GM20431 (cell line): Measurements from ENCODE around the gene MYADML2.
"Not testable (repeated sequence)": the region's sequence is repeated elsewhere in the genome, so short reads cannot be mapped to it uniquely, and the experiment has no call there.

Experiments
- in situ Hi-C: fragments of 300-500 bp; cut with MseI, MboI; formaldehyde crosslinking; loops from one replicate; pipeline ENCODE4 v1.15.0; 2020; ENCODE audit warnings: low sequenced_read_pairs; ENCODE audit not compliant: unreplicated experiment

MYADML2 gene

DNA sequence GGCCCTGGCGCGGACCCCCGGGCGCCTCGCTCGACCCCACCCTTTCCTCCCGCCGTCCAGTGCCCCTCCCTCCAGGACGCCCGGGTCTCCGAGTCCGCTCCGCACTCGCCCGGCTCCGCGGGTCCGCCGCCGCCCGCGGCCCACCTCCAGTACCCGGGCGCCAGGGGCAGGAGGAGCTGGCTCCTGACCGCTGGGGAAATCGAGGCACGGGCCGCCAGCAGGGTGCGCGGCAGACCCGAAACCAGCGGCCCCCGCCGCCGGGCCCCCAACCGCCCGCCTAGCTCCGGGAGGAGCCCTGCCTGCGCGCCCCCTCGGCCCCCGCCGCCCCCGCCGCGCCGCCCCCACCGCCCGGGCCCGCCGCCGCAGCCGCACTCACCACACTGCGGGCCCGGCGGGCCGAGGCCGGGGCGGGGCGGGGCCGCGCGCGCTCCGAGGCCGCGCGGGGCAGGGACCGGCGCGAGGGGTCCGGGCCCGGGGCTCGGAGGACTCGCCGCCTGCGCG, 19.8 kb downstream of the MYADML2 start:
- in situ Hi-C loops: no loop called here

DNA sequence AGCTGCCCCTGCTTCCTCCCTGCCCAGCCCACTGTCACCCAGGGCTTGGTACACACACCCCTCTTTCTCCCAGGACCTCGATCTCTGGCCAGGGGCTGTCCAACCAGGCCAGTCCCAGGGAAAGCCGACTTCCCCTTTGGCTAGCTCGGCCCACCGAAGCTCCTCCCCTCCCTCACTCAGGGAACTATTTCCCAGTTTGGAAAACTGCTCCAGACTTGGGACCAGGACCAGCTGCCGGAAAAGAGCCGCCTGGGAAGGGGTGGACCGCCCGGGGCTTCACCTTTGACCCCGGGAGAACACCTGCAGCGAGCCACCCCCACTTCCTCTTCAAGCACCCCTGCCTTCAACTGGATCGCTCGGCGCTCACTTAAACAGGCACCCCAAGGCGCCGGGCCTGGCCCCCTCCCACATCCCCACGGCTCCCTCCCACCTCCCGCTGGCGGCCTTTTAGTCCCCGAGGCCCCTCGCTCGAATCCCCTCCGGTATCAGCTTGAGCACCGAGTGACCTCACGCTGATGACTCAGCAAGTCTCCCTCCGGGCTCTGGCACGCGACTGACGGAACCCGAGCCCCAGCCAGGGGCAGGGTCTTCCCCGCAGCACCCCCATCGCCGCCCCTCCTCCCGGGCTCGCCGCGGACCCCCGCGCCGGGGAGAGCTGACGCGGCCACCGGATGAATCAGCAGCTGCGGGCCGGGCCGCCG, 20.4 kb downstream of the MYADML2 start:
- in situ Hi-C loops: no loop called here

GRCh38 chr17:81925860-81926450, 21.1 kb downstream of the MYADML2 start:
- in situ Hi-C loops: no loop called here

- in situ Hi-C loops: no loop called here
Measured at GRCh38 chr17:81924557-81925532, 22.2 kb downstream of the MYADML2 start.

DNA sequence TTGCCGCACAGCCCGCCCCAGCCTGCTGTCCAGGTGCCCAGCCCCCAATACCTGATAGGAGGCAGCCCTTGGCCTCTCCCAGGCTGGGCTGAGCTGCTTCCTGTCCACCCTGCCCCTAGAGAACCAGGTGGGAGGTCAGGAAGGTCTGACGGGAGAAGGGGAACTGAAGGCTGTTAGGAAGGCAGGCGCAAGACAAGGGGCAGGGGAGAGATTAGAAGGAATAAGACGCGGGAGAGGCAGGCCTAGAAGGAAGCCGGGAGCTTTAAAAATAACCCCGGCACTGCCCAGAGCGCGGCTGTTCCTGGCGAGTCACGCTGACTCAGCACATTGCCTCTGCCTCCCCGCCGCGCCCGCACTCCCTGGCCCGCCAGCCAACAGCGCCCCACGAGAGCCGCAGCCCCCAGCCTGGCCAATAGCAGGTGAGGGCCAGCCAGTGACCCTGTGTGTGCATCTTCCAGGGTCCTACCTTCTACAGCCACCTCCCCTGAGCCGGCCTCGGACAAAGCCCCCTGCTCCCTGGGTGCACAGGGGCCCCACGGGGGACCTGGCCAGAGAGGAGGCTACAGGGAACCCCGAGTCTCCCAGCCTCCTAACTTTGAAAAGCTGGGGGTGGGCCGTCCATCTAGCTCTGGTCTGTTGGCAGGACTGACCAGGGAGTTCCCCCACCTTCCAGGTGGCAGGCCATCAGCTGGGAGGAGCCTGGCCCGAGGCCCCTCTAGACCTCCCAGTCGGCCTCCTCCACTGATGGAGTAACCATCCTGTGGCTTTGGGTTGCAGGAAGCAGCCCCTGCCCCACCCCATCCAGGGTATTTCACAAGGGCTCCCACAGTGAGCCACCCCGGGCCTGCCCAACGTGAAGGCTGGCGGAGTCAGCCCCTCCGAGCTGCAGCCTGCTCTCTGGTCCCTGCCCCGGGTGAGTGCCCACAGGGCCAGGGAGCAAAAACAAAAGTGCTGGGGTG, 23.5 kb downstream of the MYADML2 start:
- in situ Hi-C loops: no loop called here

GRCh38 chr17:81922566-81923301, 24.3 kb downstream of the MYADML2 start:
- in situ Hi-C loops: no loop called here

- in situ Hi-C loops: no loop called here
Measured at GRCh38 chr17:81921996-81922565, 25.0 kb downstream of the MYADML2 start.

DNA sequence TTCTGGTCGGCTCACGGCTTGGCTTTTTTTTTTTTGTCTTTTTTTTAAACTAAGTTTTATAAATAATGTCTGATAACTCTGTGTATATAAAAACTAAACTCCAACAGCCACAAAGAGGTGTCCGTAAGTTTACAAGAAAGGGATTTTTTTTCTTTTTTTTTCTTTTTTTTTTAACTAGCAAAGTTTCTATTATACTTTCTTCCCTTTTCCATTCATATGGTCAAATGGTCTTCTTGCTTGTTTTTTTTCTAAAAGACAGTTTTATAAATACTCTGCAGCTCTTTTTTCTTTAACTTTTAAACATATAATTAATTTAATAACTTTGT, 25.5 kb downstream of the MYADML2 start:
- in situ Hi-C loops: no loop called here

GRCh38 chr17:81920612-81921536, 26.2 kb downstream of the MYADML2 start:
- in situ Hi-C loops: no loop called here

DNA sequence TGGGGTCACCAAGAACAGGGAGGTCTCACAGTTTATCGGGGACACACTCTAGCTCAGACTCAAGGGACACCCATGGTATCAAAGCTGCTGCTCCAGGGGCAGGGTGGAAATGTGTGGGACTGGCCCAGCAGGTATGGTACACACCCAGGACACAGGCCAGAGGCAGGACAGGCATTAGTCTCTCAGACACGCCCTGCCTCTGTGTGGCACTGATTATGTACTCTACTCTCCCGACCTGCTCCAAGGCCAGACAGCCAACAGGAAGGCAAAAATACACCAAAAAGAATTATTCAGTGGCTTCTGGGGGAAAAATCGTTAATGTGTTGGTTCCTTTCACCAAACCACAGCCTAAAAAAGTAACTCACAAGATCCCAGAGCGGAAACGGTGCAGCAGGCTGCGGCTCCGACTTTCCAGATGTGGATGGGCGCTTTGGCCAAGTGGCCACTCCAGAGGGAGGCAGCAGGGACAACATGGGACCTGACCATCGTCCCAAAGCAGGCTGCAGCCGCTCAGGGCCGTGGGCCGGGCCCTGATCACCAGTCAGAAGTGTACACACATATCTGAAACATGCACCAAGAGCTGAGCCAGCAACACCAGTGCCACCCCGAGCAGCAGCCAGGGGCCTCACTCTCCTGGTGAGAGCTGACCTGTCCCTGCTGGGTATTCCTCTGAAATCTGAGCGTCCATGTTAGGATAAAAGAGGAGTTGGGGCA, 28.0 kb downstream of the MYADML2 start:
- in situ Hi-C loops: no loop called here

GRCh38 chr17:81918333-81918669, 28.7 kb downstream of the MYADML2 start:
- in situ Hi-C loops: not testable (repeated sequence)

DNA sequence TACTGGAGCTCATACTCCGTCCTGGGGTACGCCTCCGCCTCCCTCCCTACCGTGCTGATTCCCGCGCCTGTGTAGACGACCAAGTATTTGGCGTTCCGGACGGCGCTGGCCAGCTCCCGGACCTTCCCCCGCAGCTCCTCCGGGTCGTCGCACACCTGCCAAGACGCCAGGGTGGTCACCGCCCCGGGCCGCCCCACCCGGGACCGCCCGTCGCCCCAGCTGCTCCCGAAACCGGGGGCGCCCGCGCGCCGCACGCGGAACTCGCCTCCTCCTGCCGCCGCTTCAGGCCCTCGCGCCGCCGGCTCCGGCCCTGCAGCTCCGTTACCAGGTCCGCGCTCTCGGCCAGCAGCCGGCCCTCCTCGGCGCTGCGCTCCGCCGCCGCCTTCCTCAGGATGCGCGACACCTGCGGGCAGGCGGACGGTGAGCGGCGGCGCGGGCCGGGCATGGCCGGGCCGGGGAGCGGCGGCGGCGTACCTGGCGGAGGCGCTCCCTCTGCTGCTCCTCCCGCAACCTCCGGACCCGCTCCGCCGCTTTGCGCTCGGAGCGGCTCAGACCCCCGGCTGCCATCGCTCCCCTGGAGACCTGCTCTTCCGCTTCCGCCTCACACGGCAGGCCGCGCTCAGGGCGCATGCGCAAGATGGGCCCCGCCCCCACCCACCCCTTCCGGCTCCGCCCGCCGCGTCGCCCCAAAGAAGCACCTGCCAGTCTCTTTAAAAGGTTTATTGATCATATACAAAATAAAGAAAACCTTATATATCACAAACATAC, 29.3 kb downstream of the MYADML2 start, which contains the start of gene SIRT7:
SIRT7 (minus strand) TSS at position 612 of the 768 bp plus-strand sequence; CDS start at position 567, 45 bp downstream.
- in situ Hi-C loops: no loop called here

- in situ Hi-C loops: no loop called here
Measured at GRCh38 chr17:81916234-81917001, 30.6 kb downstream of the MYADML2 start.

- in situ Hi-C loops: no loop called here
Measured at GRCh38 chr17:81915331-81915730, 31.7 kb downstream of the MYADML2 start.

DNA sequence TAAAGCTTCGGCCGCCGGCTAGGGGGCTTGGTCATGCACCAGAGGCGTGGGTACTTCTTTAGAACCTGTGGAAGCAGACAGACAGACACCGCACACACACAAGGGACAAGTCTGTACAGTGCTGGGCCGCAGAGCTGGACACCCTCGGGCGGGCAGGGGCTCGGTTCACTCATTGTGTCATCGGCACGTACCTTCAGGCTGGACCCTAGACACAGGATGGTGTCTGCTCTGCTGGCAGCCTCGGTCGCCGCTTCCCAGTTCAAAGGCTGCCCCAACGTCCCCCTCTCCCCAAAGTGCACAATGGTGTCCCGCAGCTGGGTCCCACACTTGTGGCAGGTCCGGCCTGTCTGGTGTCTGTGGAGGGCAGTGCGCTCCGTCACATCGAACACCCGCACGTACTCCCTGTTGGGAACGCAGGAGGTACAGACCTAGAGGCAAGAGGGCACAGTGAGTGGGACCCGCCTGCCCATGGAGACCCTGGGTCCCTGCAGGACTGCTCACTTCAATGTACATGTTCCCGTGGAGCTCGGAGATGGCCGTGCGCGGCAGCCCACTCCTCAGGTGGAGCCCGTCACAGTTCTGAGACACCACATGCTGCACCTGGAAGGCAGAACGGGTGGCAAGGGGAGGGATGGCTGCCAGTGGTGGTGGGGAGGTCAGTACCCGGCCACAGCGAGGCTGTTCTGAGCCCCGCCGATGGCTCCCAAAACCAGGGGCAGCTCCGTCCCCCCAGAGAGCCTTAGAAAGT, 32.8 kb downstream of the MYADML2 start:
- in situ Hi-C loops: no loop called here
